ENCODE measurements around the gene FERMT3. TPM values are rescaled to one million over a fixed set of nuclear protein-coding genes. Genes with fewer than 3 reads are reported as not detected.

The FERMT3 gene
- total and polyA plus RNA-seq, 2 of the 13 experiments (the other 11 are each of a cell fraction or from before 2014, with no cell fraction given) = 0.29 TPM; not detected in 1

DNA sequence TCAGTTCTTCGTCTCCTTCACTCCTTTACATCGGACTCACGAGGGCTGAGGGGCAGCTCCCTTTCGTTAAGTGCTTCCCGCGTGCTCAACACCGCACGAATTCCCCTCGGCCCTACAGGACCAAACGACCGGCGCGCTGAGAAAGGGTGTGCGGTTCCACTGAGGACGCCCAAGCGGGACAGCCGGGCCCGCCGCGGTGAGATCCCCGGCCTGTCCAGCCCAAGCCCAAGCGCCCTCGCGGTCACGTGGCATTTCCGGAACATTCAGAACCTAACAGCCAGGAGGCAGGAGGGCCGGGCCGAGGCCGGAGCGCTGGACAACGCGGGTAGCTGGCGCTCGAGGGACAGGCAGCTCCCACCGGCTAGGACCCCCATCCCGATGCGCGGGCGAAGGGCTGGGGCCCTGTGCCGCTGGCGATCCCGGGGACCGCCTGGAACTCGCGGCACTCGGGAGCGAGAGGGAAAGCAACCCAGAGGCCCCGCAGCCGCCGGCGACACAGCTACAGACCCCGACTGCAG, 21.3 kb upstream of the FERMT3 start (continued):
- TF ChIP-seq, protein P1, sequence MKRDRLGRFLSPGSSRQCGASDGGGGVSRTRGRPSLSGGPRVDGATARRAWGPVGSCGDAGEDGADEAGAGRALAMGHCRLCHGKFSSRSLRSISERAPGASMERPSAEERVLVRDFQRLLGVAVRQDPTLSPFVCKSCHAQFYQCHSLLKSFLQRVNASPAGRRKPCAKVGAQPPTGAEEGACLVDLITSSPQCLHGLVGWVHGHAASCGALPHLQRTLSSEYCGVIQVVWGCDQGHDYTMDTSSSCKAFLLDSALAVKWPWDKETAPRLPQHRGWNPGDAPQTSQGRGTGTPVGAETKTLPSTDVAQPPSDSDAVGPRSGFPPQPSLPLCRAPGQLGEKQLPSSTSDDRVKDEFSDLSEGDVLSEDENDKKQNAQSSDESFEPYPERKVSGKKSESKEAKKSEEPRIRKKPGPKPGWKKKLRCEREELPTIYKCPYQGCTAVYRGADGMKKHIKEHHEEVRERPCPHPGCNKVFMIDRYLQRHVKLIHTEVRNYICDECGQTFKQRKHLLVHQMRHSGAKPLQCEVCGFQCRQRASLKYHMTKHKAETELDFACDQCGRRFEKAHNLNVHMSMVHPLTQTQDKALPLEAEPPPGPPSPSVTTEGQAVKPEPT (CRISPR knock-in tag; IDR thresholded peaks at IDR 0.05; ENCODE audit: low read depth) = peak; percentile 89
- TF ChIP-seq TP53 (CRISPR knock-in tag; conservative IDR thresholded peaks at IDR 0.05) (no peak), BRCA1 (CRISPR knock-in tag; IDR thresholded peaks at IDR 0.05) (no peak), HNF4A (CRISPR knock-in tag; IDR thresholded peaks at IDR 0.05) (no peak), HOXD1 (CRISPR knock-in tag; IDR thresholded peaks at IDR 0.05) (0 out of 2 replicates have a peak, but pooled peaks have one; percentile 34), RBFOX2 (IDR thresholded peaks at IDR 0.05; ENCODE audit: low read depth, low read length) (peak; percentile 99), SMAD1 (CRISPR knock-in tag; IDR thresholded peaks at IDR 0.05; ENCODE audit: borderline replicate concordance, low read depth) (peak; percentile 92), ESRRA (CRISPR knock-in tag; IDR thresholded peaks at IDR 0.05; ENCODE audit: low read depth) (peak; percentile 90), DPF2 (CRISPR knock-in tag; IDR thresholded peaks at IDR 0.05; ENCODE audit: borderline replicate concordance, low read depth) (no peak; the same call in 1 of the 2 replicates), ZNF496 (CRISPR knock-in tag; IDR thresholded peaks at IDR 0.05; ENCODE audit: insufficient replicate concordance) (peak; percentile 19), NBN (conservative IDR thresholded peaks at IDR 0.05) (no peak), NCOA1 (CRISPR knock-in tag; IDR thresholded peaks at IDR 0.05) (no peak), ZNF326 (CRISPR knock-in tag; IDR thresholded peaks at IDR 0.05; ENCODE audit: borderline replicate concordance) (no peak), TARDBP (CRISPR knock-in tag; IDR thresholded peaks at IDR 0.05) (peak; percentile 87; the same call in 1 of the 2 replicates), REPIN1 (CRISPR knock-in tag; IDR thresholded peaks at IDR 0.05; ENCODE audit: borderline replicate concordance, low read depth) (peak; percentile 92), HDAC6 (IDR thresholded peaks at IDR 0.05; ENCODE audit: low read depth, low read length) (no peak)
- TF ChIP-seq, protein P2, sequence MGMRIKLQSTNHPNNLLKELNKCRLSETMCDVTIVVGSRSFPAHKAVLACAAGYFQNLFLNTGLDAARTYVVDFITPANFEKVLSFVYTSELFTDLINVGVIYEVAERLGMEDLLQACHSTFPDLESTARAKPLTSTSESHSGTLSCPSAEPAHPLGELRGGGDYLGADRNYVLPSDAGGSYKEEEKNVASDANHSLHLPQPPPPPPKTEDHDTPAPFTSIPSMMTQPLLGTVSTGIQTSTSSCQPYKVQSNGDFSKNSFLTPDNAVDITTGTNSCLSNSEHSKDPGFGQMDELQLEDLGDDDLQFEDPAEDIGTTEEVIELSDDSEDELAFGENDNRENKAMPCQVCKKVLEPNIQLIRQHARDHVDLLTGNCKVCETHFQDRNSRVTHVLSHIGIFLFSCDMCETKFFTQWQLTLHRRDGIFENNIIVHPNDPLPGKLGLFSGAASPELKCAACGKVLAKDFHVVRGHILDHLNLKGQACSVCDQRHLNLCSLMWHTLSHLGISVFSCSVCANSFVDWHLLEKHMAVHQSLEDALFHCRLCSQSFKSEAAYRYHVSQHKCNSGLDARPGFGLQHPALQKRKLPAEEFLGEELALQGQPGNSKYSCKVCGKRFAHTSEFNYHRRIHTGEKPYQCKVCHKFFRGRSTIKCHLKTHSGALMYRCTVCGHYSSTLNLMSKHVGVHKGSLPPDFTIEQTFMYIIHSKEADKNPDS (CRISPR knock-in tag; IDR thresholded peaks at IDR 0.05) = no peak; the same call in 1 of the 2 replicates
- TF ChIP-seq, protein P3, sequence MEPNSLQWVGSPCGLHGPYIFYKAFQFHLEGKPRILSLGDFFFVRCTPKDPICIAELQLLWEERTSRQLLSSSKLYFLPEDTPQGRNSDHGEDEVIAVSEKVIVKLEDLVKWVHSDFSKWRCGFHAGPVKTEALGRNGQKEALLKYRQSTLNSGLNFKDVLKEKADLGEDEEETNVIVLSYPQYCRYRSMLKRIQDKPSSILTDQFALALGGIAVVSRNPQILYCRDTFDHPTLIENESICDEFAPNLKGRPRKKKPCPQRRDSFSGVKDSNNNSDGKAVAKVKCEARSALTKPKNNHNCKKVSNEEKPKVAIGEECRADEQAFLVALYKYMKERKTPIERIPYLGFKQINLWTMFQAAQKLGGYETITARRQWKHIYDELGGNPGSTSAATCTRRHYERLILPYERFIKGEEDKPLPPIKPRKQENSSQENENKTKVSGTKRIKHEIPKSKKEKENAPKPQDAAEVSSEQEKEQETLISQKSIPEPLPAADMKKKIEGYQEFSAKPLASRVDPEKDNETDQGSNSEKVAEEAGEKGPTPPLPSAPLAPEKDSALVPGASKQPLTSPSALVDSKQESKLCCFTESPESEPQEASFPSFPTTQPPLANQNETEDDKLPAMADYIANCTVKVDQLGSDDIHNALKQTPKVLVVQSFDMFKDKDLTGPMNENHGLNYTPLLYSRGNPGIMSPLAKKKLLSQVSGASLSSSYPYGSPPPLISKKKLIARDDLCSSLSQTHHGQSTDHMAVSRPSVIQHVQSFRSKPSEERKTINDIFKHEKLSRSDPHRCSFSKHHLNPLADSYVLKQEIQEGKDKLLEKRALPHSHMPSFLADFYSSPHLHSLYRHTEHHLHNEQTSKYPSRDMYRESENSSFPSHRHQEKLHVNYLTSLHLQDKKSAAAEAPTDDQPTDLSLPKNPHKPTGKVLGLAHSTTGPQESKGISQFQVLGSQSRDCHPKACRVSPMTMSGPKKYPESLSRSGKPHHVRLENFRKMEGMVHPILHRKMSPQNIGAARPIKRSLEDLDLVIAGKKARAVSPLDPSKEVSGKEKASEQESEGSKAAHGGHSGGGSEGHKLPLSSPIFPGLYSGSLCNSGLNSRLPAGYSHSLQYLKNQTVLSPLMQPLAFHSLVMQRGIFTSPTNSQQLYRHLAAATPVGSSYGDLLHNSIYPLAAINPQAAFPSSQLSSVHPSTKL (CRISPR knock-in tag; IDR thresholded peaks at IDR 0.05) = peak; percentile 76
- TF ChIP-seq, protein P4, sequence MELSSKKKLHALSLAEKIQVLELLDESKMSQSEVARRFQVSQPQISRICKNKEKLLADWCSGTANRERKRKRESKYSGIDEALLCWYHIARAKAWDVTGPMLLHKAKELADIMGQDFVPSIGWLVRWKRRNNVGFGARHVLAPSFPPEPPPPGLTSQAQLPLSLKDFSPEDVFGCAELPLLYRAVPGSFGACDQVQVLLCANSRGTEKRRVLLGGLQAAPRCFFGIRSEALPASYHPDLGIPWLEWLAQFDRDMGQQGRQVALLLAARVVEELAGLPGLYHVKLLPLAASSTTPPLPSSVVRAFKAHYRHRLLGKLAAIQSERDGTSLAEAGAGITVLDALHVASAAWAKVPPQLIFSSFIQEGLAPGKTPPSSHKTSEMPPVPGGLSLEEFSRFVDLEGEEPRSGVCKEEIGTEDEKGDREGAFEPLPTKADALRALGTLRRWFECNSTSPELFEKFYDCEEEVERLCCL (CRISPR knock-in tag; IDR thresholded peaks at IDR 0.05; ENCODE audit: borderline replicate concordance) = peak; percentile 90; the same call in 1 of the 2 replicates
